ENCODE data around the gene NOTCH1.
"Not testable (repeated sequence)": the region's sequence is repeated elsewhere in the genome, so short reads cannot be mapped to it uniquely, and the experiment has no call there.

Gene NOTCH1

DNA sequence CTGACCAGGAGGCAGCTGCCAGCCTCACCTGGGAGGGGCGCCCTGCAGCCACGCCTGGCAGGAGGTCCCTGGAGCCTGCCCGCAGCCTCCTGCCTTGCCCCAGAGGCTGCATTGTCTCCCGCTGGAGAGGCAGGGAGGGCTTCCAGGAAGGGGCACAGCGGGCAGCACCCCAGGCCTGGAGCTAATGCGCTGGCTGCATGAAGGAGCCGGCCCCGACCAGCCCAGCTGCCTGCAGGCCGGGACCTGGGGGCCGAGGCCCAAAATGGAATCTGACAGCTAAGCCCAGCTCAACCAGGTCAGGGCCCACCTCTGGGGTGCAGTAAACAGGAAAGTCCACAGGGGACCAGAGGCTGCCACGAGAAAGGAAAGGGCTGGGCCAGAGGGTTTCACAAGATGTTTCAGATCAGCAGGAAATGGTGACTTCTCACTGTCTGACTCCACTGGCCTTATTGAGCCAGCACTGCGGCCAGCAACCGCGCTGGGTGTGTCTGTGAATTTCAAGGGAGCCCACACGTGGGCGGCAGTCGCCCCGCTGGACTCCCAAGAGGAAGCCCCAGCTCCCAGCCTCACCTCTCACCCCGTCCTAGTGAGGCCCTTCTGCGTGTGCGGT lies 18.6 kb upstream of the NOTCH1 start:
- DNase-seq = peak; percentile 17

- DNase-seq = peak; percentile 9
These were observed 17.9 kb upstream of the NOTCH1 start for GRCh38 chr9:136563646-136564325.

GRCh38 chr9:136562746-136563495 lies 17.1 kb upstream of the NOTCH1 start:
- DNase-seq = peak; percentile 41

DNA sequence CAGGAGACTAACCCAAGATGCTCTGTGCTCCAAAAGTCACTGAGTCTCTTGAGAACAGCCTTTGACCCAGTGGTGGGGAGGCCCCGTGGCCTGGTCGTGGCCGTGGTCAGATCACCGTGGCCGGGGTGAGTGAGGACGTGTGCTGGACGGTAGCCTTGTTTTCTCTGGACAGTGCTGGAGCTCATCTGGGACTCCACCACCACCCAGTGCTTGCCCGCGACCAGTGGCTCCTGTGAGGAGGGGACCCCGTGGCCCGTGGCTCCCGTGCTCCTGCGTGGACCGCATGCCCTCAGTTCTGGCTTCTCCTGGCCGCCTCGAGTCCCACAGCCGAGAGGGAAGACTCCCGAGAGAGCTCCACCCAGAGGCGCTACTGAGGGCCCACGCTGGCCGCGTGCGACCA lies 15.9 kb upstream of the NOTCH1 start:
- DNase-seq = no peak

GRCh38 chr9:136560586-136560985 lies 14.7 kb upstream of the NOTCH1 start:
- DNase-seq = no peak

DNA sequence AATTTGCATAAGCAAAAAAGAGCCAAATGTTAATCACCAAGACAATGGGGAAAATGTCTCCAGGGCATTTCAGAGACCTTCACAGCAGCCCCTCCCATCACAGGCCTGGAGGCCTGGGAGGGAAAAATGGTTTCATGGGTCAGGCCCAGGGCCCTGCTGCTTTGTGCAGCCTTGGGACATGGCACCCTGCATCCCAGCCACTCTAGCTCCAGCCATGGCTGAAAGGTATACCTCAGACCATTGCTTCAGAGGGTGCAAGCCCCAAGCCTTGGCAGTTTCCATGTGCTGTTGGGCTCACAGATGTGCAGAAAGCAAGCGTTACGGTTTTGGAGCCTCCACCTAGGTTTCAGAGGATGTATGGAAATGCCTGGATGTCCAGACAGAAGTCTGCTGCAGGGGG lies 13.5 kb upstream of the NOTCH1 start:
- not testable (repeated sequence) for DNase-seq

DNA sequence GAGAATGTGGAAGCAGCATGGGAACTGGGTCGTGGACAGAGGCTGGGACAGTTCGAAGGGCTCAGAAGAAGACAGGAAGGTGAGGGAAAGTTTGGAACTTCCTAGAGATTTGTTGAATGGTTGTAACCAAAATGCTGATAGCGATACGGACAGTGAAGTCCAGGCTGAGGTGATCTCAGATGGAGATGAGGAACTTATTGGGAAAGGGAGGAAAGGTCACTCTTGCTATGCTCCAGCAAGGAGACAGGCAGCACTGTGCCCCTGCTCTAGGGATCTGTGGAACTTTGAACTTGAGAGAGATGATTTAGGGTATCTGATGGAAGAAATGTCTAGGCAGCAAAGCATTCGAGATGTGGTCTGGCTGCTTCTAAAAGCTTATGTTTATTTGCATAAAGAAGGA lies 13.0 kb upstream of the NOTCH1 start:
- DNase-seq = not testable (repeated sequence)

DNA sequence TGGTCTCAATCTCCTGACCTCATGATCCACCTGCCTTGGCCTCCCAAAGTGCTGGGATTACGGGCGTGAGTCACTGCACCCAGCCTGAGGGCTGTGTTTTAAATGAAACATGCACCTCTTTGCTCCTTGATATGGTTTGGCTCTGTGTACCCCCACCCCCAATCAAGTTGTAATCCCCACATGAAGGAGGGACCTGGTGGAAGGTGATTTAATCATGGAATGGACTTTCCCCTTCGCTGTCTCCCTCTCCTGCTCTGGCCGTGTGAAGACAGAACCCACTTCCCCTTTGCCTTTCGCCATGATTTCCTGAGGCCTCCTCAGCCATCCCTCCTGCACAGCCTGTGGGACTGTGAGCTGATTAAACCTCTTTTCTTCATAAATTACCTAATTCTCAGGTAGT lies 12.5 kb upstream of the NOTCH1 start:
- no peak for DNase-seq

DNA sequence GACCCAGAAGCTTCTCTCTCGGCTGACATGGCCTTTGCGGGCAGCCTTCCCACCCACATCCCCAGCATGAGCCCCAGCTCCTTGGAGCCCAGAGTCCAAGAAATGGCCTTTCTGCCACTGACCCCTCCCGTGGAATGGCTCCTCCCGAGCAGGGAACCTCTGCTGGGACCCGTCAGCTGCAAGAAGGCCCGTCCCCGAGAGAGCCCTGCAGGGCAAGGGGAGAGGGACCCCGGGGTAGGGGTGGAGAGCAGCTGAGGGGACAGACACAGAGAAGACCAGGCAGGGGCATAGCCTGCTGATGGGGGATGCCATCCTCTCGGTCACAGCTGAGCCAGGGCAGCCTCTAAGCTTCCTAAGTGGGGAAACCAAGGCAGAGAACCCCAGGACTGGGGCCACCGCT lies 11.2 kb upstream of the NOTCH1 start:
- DNase-seq = no peak

DNA sequence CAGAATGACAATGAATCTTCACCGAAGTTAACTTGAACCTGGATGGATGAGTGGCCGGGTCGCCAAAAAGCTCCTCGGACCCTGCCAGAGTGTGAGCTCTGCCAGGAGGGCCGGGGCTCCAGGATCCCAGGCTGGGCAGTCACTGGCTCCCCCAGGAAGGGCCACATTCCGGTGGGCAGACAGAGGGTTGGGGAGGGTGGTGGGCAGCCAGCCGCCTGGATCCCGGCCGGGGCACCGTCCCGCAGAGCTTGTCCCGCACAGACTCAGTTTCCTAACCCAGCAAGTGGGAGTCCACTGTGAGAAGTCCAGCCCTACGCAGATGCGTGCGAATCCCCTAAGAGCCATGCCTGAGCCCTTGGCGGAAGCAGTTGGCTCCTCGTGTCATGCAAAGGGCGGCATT lies 10.3 kb upstream of the NOTCH1 start:
- no peak for DNase-seq

GRCh38 chr9:136554870-136555269 lies 9.0 kb upstream of the NOTCH1 start:
- no peak for DNase-seq

- DNase-seq = no peak
These were observed 7.7 kb upstream of the NOTCH1 start for GRCh38 chr9:136553581-136553980.

DNA sequence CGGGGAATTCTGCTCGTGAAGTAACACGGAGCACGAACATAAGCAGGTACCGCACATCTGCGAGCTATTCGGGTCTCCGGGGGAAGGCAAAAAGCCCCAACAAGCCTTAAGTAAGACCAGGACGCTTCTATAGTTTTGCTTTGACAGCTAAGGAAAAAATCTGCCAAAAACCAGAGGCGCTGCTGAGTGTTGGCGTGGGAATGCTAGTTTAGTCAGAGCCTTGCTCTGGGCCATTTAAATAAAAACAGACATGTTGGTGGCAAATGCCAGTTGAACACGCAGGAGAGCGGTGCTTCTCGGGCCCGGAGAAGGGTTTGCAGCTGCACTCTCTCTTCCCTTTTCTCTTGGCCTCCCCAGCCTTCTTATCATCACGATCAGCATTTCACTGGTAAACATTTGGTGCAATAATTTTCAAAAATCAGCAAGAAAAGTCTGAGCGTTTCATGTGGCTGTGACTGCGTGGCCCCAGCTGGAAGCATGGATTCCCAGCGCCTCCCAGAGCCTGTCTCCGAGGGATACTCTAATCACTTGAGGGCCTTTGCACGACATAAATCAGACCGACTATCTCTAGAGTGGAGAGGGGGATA lies 6.4 kb upstream of the NOTCH1 start:
- DNase-seq = peak; percentile 48

DNA sequence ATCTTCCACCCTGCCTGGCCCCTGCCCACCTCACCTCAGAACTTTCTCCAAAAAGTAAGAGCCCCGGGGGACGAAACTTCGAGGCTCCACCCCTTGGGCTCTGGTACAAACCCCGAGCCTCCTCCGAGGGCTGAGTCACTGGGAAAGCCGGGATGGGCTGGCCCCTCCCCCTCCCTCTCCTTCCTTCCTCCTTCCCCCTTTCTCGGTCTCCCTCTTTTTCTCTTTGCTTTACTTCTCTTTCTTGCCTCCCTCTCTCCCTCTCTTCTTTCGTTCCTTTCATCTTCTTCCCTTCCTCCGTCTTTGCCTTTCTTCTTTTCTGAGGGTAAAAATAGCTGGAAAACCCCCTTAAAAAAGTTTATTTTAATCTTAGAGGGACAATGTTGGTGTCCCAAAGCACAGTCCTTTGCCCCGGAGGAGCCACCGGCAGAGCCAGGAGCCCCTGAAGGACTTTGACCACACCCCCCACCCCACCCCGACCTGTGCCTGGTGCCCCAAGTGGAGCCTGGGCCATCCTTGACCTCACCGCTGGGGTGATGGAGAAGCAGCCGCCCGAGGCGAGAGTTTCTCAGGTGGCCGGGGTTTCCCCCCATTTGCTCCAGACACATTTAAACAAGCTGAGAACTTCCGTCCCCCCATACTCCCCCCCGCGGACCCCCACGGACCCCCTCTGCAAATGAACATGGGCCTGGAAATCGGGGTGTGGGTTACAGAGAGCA lies 5.7 kb upstream of the NOTCH1 start:
- peak; percentile 55 for DNase-seq

- no peak for DNase-seq
These were observed 4.8 kb upstream of the NOTCH1 start for GRCh38 chr9:136550439-136551289.

DNA sequence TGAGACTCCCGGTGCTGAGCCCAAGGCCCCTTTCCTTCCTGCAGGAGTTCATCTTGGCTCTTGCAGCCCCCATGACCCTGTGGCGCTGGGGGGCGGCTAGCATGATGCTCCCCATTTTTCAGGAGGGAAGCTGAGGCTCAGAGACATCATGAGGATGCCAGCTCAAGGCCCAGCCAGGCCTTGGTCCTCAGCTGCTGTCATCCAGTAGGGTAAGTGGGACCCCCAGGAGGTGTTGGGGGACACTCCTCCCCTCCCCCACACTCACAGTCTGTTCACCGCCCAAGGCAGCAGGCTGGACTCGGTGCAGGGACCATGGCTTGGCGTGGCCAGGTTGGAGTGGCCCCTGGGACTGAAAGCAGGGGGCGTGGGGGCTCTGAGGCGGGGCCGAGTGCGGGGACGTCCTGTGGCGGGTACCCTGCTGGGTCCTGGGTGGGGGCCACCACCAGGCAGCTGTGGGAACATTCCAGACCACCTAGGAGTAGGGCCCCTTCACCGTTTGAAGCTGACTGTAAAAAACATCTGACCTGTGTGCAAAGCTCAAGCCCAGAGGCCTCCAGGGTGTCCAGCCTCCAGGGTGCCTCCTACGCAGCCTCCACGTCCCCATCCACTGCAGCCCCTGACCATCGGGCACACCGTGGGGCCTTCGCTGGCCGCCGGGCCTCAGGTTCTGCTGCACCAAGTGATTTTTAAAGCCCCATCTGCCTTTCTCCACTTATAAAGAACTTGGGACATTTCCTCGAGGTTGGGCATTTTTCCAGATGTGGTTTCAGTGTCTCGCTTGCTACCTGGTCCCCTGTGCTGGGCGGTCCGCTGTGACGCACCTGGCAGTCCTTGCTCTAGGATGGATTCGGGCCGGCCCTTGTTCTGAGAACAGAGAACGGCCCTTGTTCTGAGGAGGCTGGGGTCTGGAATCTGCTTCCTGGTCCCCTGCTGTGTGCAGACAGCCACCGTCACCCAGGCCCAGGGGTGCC lies 3.4 kb upstream of the NOTCH1 start:
- no peak for DNase-seq

DNA sequence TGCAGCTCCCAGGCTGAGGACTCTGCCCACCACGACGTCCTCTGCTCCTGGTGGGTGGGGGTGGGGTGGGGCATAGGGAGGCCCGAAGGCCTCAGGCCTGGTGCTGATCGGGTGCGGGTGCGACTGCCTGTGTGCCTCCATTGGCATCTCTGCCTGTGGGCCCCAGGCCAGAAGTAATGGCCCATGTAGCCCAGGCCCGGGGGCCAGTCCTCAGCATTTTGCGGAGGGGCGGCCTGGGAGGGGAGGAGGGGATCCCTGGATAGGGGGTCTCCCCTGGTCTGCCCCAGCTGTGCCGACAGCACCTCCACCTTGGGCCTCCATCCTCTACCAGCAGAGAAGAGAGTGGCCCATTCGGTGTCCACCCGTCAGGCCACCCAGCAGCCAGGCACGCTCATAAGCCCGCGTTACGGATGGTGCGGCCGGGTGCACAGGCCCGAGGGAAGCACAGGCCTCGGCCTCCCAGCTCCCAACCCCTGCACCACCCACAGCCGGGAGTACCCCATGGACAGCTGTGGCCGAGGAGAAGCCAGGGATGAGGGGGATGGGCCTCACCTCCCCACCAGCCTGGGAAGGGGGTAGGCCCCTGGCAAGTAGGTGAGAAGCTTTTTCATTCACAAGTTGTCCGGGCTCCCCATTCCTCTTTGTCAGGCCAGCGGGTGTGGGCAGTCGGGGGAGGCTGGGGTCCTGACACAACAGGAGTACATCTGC lies 1.8 kb upstream of the NOTCH1 start:
- DNase-seq = no peak

DNA sequence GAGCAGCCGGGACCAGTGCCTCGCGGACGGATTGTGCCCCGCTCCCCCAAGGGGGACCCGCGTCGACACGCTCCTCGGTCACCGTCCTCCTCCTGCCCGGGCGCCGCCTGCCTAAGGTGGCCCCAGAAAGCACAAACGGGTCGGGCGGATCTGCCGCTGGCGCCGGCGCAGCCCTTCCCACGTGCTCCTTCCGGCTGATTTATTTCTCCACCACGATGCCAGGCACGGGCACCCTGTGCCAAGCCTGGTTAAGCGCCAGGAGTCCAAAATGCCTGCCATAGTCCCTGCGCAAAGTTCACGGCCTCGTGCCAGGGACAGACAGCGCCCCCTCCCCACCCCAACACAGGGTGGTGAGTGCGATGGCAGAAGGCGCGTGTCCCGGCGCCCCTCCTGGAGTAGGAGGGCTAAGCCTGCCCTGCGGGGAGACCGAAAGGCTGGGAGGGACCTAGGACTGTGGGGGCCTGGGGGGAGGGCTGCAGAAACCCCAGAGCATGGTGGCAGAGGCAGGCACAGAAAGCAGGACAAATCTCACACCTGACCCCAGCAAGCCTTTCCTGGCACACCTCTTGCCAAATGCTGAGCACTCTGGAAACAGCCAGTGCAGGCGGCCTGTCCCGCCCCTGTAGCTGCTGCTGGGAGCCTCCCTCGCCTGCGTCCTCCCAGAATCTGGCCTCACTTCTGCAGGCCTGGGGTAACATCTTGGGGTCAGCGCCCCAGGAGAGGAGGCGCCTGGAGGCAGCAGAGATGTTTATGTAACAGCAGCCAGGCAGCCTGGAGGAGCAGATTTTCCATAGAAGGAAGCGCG lies 1.1 kb upstream of the NOTCH1 start:
- DNase-seq = peak; percentile 68

GRCh38 chr9:136545692-136545964 lies 220 bp downstream of the NOTCH1 start:
- DNase-seq = no peak
